GM12878 (cell line): ENCODE data around the gene NR1I2. TPM values are rescaled to one million over a fixed set of nuclear protein-coding genes. Genes with fewer than 3 reads are reported as not detected.

Experiments used
- ATAC-seq: fragments of 200-7000 bp; cut with Tn5 transposase; 3 replicates; pipeline ENCODE4 v1.9.1; 2020; ENCODE audit warnings: mild to moderate bottlenecking, moderate library complexity
- BruUV-seq: library from RNA; stranded (reverse); fragments of 400-500 nt; replicated peaks from 2 replicates; lab custom pipeline; 2021; lab: Mats Ljungman, UMichigan
- CTCF ChIA-PET: fragments of 300-600 bp; sonication (Branson Sonifier 250); formaldehyde crosslinking; extraction: SDS; loops from one replicate; lab custom pipeline; 2021; ENCODE audit warnings: inconsistent platforms; lab: Yijun Ruan, JAX
- POLR2A ChIA-PET: fragments of 350-600 bp; formaldehyde crosslinking; extraction: SDS; loops from one replicate; lab custom pipeline; 2021; ENCODE audit warnings: inconsistent platforms; lab: Charles Lee
- RAD21 ChIA-PET: fragments of 300-600 bp; sonication (Branson Sonifier 250); formaldehyde crosslinking; loops from one replicate; lab custom pipeline; 2023; ENCODE audit warnings: antibody characterized with exemption; ENCODE audit not compliant: unreplicated experiment; lab: Charles Lee
- SMC1A ChIA-PET: fragments of 300-600 bp; sonication (Branson Sonifier 250); formaldehyde crosslinking; loops from one replicate; lab custom pipeline; 2023; ENCODE audit not compliant: unreplicated experiment, uncharacterized antibody; lab: Charles Lee
- DNase-seq: peaks from one replicate; pipeline ENCODE4 v3.0.0-alpha.2; 2011; ENCODE audit warnings: low read depth, low spot score
- FAIRE-seq: peaks from 3 replicates; lab custom pipeline; 2011; peaks lifted over from hg19 to GRCh38; lab: Jason Lieb, UNC
- H2AFZ ChIP-seq: 2 replicates; pipeline ENCODE4 v1.6.0; 2011; ENCODE audit warnings: low read depth, low read length, control low read depth; ENCODE audit not compliant: control insufficient read depth
- H3K27ac ChIP-seq: 2 replicates; pipeline ENCODE4 v1.5.1; 2011; ENCODE audit warnings: control low read depth; ENCODE audit not compliant: control insufficient read depth, insufficient read depth
- H3K27me3 ChIP-seq, 2 experiments: replicated peaks in 1 of 2; 2 replicates each; pipeline versions ENCODE4 v1.6.0 to v1.6.1; 2011; ENCODE audit warnings: low read length in 1 of 2; ENCODE audit not compliant: control insufficient read depth in 2 of 2, insufficient read depth in 2 of 2
- H3K36me3 ChIP-seq, 2 experiments: 2 replicates each; pipeline ENCODE4 v1.5.1; 2011; ENCODE audit warnings: low read length in 1 of 2; ENCODE audit not compliant: control insufficient read depth in 2 of 2, insufficient read depth in 2 of 2
- H3K4me1 ChIP-seq: 2 replicates; pipeline ENCODE4 v1.6.1; 2011; ENCODE audit warnings: mild to moderate bottlenecking, low read length, moderate library complexity, mixed read lengths; ENCODE audit not compliant: control insufficient read depth, insufficient read depth
- H3K4me2 ChIP-seq: 2 replicates; pipeline ENCODE4 v1.6.0; 2011; ENCODE audit warnings: control low read depth; ENCODE audit not compliant: control insufficient read depth, insufficient read depth
- H3K4me3 ChIP-seq: fragments of 200-600 bp; sonication (generic); 2 replicates; pipeline ENCODE4 v1.5.1; 2016
- H3K79me2 ChIP-seq: 2 replicates; pipeline ENCODE4 v1.6.0; 2011; ENCODE audit warnings: low read length; ENCODE audit not compliant: control insufficient read depth, insufficient read depth
- H3K9ac ChIP-seq: 2 replicates; pipeline ENCODE4 v1.8.0; 2011; ENCODE audit warnings: low read length, control low read depth, mixed read lengths; ENCODE audit not compliant: control insufficient read depth, insufficient read depth
- H3K9me3 ChIP-seq: replicated peaks from 3 replicates; pipeline ENCODE4 v1.5.1; 2011; ENCODE audit warnings: mild to moderate bottlenecking, low read length; ENCODE audit not compliant: control insufficient read depth, insufficient read depth
- H4K20me1 ChIP-seq: 2 replicates; pipeline ENCODE4 v1.6.0; 2011; ENCODE audit not compliant: control insufficient read depth, insufficient read depth
- BACH1 ChIP-seq: fragments of 450-650 bp; IDR thresholded peaks from 2 replicates; pipeline ENCODE4 v1.6.1; 2017; ENCODE audit warnings: mild to moderate bottlenecking, borderline replicate concordance
- CHD4 ChIP-seq: fragments of 200-600 bp; sonication (generic); IDR thresholded peaks from 2 replicates; pipeline ENCODE4 v1.6.1; 2016; ENCODE audit warnings: mild to moderate bottlenecking
- CREB1 ChIP-seq: IDR thresholded peaks from 2 replicates; pipeline ENCODE4 v1.6.1; 2012; ENCODE audit warnings: low read depth, mild to moderate bottlenecking, inconsistent platforms
- EED ChIP-seq: sonication (generic); IDR thresholded peaks from 2 replicates; pipeline ENCODE4 v1.6.1; 2016; ENCODE audit warnings: antibody characterized with exemption, low read depth
- EGR1 ChIP-seq, 2 experiments: IDR thresholded peaks; 1 replicate in 1 of 2; 2 replicates in 1 of 2; pipeline ENCODE4 v1.6.1; 2011 to 2012; ENCODE audit warnings: low read depth in 2 of 2, low read length in 2 of 2, borderline replicate concordance in 1 of 2, mild to moderate bottlenecking in 1 of 2, moderate library complexity in 1 of 2
- ESRRA ChIP-seq: IDR thresholded peaks from 2 replicates; pipeline ENCODE4 v1.6.1; 2012; ENCODE audit warnings: mild to moderate bottlenecking, low read length, improper control_type of control experiment
- FOS ChIP-seq: IDR thresholded peaks from 3 replicates; pipeline ENCODE4 v1.6.1; 2011; ENCODE audit warnings: borderline replicate concordance; ENCODE audit not compliant: insufficient read length; ENCODE audit errors: extremely low read depth
- HCFC1 ChIP-seq: fragments of 150-350 bp; IDR thresholded peaks from 2 replicates; pipeline ENCODE4 v1.6.1; 2014; ENCODE audit warnings: low read length
- MAX ChIP-seq: IDR thresholded peaks from 2 replicates; pipeline ENCODE4 v1.6.1; 2012; ENCODE audit warnings: low read depth, low read length, improper control_type of control experiment
- NRF1 ChIP-seq: conservative IDR thresholded peaks from 2 replicates; pipeline ENCODE4 v1.6.1; 2011; ENCODE audit warnings: mild to moderate bottlenecking, low read depth, low read length, improper control_type of control experiment
- POLR2A ChIP-seq: IDR thresholded peaks from 2 replicates; pipeline ENCODE4 v1.6.1; 2011; ENCODE audit warnings: low read depth, mild to moderate bottlenecking, low read length
- SREBF1 ChIP-seq: IDR thresholded peaks from 2 replicates; pipeline ENCODE4 v1.6.1; 2012; ENCODE audit warnings: mild to moderate bottlenecking, low read length
- USF1 ChIP-seq: IDR thresholded peaks from 2 replicates; pipeline ENCODE4 v1.6.1; 2011; ENCODE audit warnings: borderline replicate concordance, low read depth, mild to moderate bottlenecking, moderate library complexity, mixed read lengths, low read length; ENCODE audit not compliant: insufficient read depth; ENCODE audit errors: extremely low read length
- WGBS: methylation state at CpG from one replicate; pipeline ENCODE4 v1.1.6; 2016; ENCODE audit warnings: low lambda C conversion rate; ENCODE audit not compliant: insufficient replicate concordance, insufficient coverage; ENCODE audit errors: missing lambda C conversion rate; 5-methylcytosine and 5-hydroxymethylcytosine counted together
- in situ Hi-C: fragments of 300-500 bp; cut with MboI; formaldehyde crosslinking; loops from 9 replicates; pipeline ENCODE4 v1.14.3; 2018; ENCODE audit warnings: mixed read lengths
- intact Hi-C: fragments of 100-400 bp; cut with micrococcal nuclease; formaldehyde crosslinking; loops from one replicate; pipeline ENCODE4 v1.14.2; 2022; ENCODE audit not compliant: unreplicated experiment
- polyA plus RNA-seq, 11 experiments: library from polyadenylated mRNA; depleted of rRNA in 4 of 11; unstranded in 6 of 11; stranded (reverse) in 5 of 11; fragments of >200 nt; fragmentation: Nextera tagmentation in 4 of 11; fragmentation: Illumina TruSeq in 1 of 11; extraction: Ambion mirVana in 4 of 11; extraction: Trizol in 1 of 11; gene quantifications; 1 replicate in 1 of 11; 2 replicates in 10 of 11; pipeline versions ENCODE4 v1.2.1 to v1.2.3, GENCODE V29; 2011 to 2016; ENCODE audit warnings: inconsistent platforms in 2 of 11, missing spikeins in 2 of 11, low read depth in 1 of 11
- total RNA-seq, 4 experiments: library from RNA; depleted of rRNA in 3 of 4; stranded (reverse); fragments of >200 nt in 3 of 4; fragmentation: Illumina TruSeq in 1 of 4; extraction: Trizol in 1 of 4; gene quantifications; 2 replicates each; pipeline versions ENCODE4 v1.2.1 to v1.2.3, GENCODE V29; 2013 to 2021

NR1I2 gene
- total and polyA plus RNA-seq, 10 of the 15 experiments (the other 5 are each of a cell fraction or from before 2014, with no cell fraction given): 0.03 to 1.0 (median 0.39) TPM

DNA sequence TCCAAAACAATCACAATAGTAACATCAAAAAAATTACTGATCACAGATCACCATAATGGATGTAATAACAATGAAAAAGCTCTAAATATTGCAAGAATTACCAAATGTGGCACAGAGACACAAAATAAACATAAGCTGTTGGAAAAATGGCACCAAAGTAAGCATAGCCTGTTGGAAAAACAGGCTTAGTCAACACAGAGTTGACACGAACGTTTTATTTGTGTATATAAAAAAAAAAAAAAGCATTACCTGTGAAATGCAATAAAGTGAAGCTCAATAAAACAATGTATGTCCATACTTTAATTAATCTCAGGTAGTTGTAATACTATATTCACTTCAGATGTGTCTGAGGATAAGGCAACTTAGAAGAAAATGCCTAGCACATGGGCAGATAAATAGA lies 77.1 kb downstream of the NR1I2 start:
- Histone ChIP-seq H3K9me3 (peaks cover 9% of the 10 kb centered on the region; the same call in 2 of the 3 replicates), H3K9ac (no peak overlapping the region), H4K20me1 (no peaks in the 10 kb centered on the region), H3K79me2 (no peaks in the 10 kb centered on the region), H3K4me2 (no peak overlapping the region), H3K36me3 (peaks cover 2 to 10% of the 10 kb centered on the region in 2 experiments; a peak in 3 of 4 replicates), H2AFZ (no peak overlapping the region), H3K27ac (no peak overlapping the region), H3K4me3 (no peak overlapping the region), H3K27me3 (no peaks in the 10 kb centered on the region), H3K4me1 (no peaks in the 10 kb centered on the region)
- FAIRE-seq: no peak
- POLR2A ChIA-PET: interaction anchor here (1.3 kb wide), 1 partner anchor 12 kb away, joined by 4 read pairs; no protein-coding TSS in a partner anchor
- in situ Hi-C loops (no loop called here), intact Hi-C loops (no loop called here)
- no peak for TF ChIP-seq ESRRA
- TF ChIP-seq BACH1: no peak
- no peak for TF ChIP-seq FOS
- TF ChIP-seq EGR1 (IDR thresholded peaks at IDR 0.05; ENCODE audit: borderline replicate concordance in 1 of 2, low read depth in 2 of 2, low read length in 2 of 2): no peak
- TF ChIP-seq HCFC1: no peak
- CTCF ChIA-PET: interaction anchor here (0.6 to 1.2 kb wide), 7 partner anchors 9 to 395 kb away, joined by 3 to 4 read pairs (median 3); no protein-coding TSS in a partner anchor
- ATAC-seq: no peak
- 96% methylated on average over 2 of the region's 2 CpGs for WGBS
- SMC1A ChIA-PET: interaction anchor here (0.6 to 2.3 kb wide), 4 partner anchors 10 to 19 kb away, joined by 3 to 5 read pairs (median 3); no protein-coding TSS in a partner anchor
- no TSS peak for BruUV-seq
- DNase-seq: no peak
- RAD21 ChIA-PET: interaction anchor here (0.6 to 0.7 kb wide), 2 partner anchors 40 to 66 kb away, joined by 3 to 4 read pairs; no protein-coding TSS in a partner anchor

- Histone ChIP-seq H3K4me3 (no peak overlapping the region), H2AFZ (no peak overlapping the region), H3K27ac (no peak overlapping the region), H4K20me1 (no peaks in the 10 kb centered on the region), H3K36me3 (peaks cover 2 to 10% of the 10 kb centered on the region in 2 experiments; a peak in 3 of 4 replicates), H3K9ac (no peak overlapping the region), H3K79me2 (no peaks in the 10 kb centered on the region), H3K27me3 (no peaks in the 10 kb centered on the region), H3K4me2 (no peak overlapping the region), H3K9me3 (peaks cover 9% of the 10 kb centered on the region; the same call in 2 of the 3 replicates), H3K4me1 (no peaks in the 10 kb centered on the region)
- no peak for ATAC-seq
- WGBS: 92% methylated on average over 2 of the region's 2 CpGs
- FAIRE-seq: no peak
- POLR2A ChIA-PET: interaction anchor here (1.3 kb wide), 1 partner anchor 11 kb away, joined by 4 read pairs; no protein-coding TSS in a partner anchor
- intact Hi-C loops (no loop called here), in situ Hi-C loops (no loop called here)
- TF ChIP-seq CREB1: no peak
- no peak for TF ChIP-seq NRF1
- no peak for TF ChIP-seq USF1
- TF ChIP-seq CHD4: no peak
- no peak for TF ChIP-seq EED
- TF ChIP-seq MAX: no peak
- no peak for TF ChIP-seq SREBF1
- no peak for TF ChIP-seq POLR2A
- SMC1A ChIA-PET: interaction anchor here (1.3 to 2.3 kb wide), 2 partner anchors 11 kb away, joined by 5 read pairs; no protein-coding TSS in a partner anchor
- RAD21 ChIA-PET: interaction anchor here (1.4 kb wide), 1 partner anchor 32 kb away, joined by 3 read pairs; no protein-coding TSS in a partner anchor
- CTCF ChIA-PET: interaction anchor here (0.6 to 1.2 kb wide), 5 partner anchors 32 to 396 kb away, joined by 3 to 5 read pairs (median 3); no protein-coding TSS in a partner anchor
- no peak for DNase-seq
- no TSS peak for BruUV-seq
Observed at GRCh38 chr3:119859728-119860127, 77.8 kb downstream of the NR1I2 start.
